SK-N-SH (cell line): ENCODE measurements around the gene SRSF3.

Source experiments
- POLR2AphosphoS5 ChIP-seq: IDR thresholded peaks from 2 replicates; pipeline ENCODE4 v1.6.1; 2012; ENCODE audit warnings: low read depth, low read length
- TF ChIP-seq, protein P1 (sequence below): fragments of 200-600 bp; sonication (generic); IDR thresholded peaks from 2 replicates; pipeline ENCODE4 v1.6.1; 2017; ENCODE audit warnings: antibody characterized with exemption, mild to moderate bottlenecking, moderate library complexity

DNA sequence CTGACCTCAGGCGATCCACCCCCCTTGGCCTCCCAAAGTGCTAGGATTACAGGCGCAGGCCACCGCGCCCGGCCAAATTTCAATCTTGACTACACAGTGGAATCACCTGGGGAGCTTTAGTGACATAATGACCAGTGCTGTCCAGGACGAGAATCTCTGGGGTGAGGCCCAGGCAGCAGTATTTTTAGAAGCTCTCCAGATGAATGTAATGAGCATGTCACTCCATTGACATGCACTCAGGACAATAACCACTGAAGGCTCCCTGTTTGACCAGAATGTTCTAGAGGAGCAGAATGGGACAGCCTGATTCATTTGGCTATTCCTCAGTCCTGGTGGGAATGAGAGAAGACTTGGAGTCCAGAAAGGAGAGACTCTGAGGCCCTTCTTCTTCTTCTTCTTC is 39.2 kb downstream of the SRSF3 start:
- TF ChIP-seq, protein P1, sequence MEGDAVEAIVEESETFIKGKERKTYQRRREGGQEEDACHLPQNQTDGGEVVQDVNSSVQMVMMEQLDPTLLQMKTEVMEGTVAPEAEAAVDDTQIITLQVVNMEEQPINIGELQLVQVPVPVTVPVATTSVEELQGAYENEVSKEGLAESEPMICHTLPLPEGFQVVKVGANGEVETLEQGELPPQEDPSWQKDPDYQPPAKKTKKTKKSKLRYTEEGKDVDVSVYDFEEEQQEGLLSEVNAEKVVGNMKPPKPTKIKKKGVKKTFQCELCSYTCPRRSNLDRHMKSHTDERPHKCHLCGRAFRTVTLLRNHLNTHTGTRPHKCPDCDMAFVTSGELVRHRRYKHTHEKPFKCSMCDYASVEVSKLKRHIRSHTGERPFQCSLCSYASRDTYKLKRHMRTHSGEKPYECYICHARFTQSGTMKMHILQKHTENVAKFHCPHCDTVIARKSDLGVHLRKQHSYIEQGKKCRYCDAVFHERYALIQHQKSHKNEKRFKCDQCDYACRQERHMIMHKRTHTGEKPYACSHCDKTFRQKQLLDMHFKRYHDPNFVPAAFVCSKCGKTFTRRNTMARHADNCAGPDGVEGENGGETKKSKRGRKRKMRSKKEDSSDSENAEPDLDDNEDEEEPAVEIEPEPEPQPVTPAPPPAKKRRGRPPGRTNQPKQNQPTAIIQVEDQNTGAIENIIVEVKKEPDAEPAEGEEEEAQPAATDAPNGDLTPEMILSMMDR = no peak
- no peak for TF ChIP-seq POLR2AphosphoS5
